Fibroblast of skin of right biceps (primary cell): ENCODE measurements around the gene ABHD17A.

Experiments used
- DNase-seq: peaks from one replicate; pipeline ENCODE4 v3.0.0-alpha.2; 2013

ABHD17A gene

GRCh38 chr19:1885398-1886119, at the start of gene ABHD17A:
Gene ABHD17A (minus strand): TSS chr19:1885496. CDS start chr19:1881566, 3,930 bp downstream.
- DNase-seq = peak; percentile 94

- DNase-seq = no peak
Observed at GRCh38 chr19:1933942-1934341, 48.6 kb upstream of the ABHD17A start.

GRCh38 chr19:1933244-1933643, 47.9 kb upstream of the ABHD17A start:
- no peak for DNase-seq

GRCh38 chr19:1932395-1932794, 47.1 kb upstream of the ABHD17A start:
- no peak for DNase-seq

- no peak for DNase-seq
Observed at GRCh38 chr19:1931445-1931844, 46.1 kb upstream of the ABHD17A start.

- DNase-seq = peak; percentile 62
Observed at GRCh38 chr19:1929021-1929742, 43.9 kb upstream of the ABHD17A start.

- DNase-seq = no peak
Observed at GRCh38 chr19:1925544-1925943, 40.2 kb upstream of the ABHD17A start.

GRCh38 chr19:1924320-1924961, 39.1 kb upstream of the ABHD17A start:
- DNase-seq = no peak

GRCh38 chr19:1923319-1923718, 38.0 kb upstream of the ABHD17A start:
- DNase-seq = no peak

GRCh38 chr19:1922803-1923202, 37.5 kb upstream of the ABHD17A start:
- no peak for DNase-seq

- no peak for DNase-seq
Observed at GRCh38 chr19:1921825-1922224, 36.5 kb upstream of the ABHD17A start.

- DNase-seq = no peak
Observed at GRCh38 chr19:1921326-1921725, 36.0 kb upstream of the ABHD17A start.

- no peak for DNase-seq
Observed at GRCh38 chr19:1920644-1921043, 35.3 kb upstream of the ABHD17A start.

- no peak for DNase-seq
Observed at GRCh38 chr19:1918975-1919374, 33.7 kb upstream of the ABHD17A start.

GRCh38 chr19:1917926-1918325, 32.6 kb upstream of the ABHD17A start:
- DNase-seq = no peak

GRCh38 chr19:1917146-1917545, 31.9 kb upstream of the ABHD17A start:
- no peak for DNase-seq

- DNase-seq = no peak
Observed at GRCh38 chr19:1914826-1915341, 29.6 kb upstream of the ABHD17A start.

- no peak for DNase-seq
Observed at GRCh38 chr19:1913781-1914577, 28.7 kb upstream of the ABHD17A start.

- DNase-seq = no peak
Observed at GRCh38 chr19:1912760-1913505, 27.6 kb upstream of the ABHD17A start.

- no peak for DNase-seq
Observed at GRCh38 chr19:1911995-1912394, 26.7 kb upstream of the ABHD17A start.

- DNase-seq = no peak
Observed at GRCh38 chr19:1911098-1911497, 25.8 kb upstream of the ABHD17A start.

GRCh38 chr19:1910177-1910576, 24.9 kb upstream of the ABHD17A start:
- DNase-seq = peak; percentile 32
